KG1 (cell line): Measurements from ENCODE around the gene DEXI.
"Not testable (repeated sequence)": the region's sequence is repeated elsewhere in the genome, so short reads cannot be mapped to it uniquely, and the experiment has no call there.

Source experiments
- DNase-seq: peaks from one replicate; lab custom pipeline; 2025; lab: John Stamatoyannopoulos, UW

Gene DEXI

DNA sequence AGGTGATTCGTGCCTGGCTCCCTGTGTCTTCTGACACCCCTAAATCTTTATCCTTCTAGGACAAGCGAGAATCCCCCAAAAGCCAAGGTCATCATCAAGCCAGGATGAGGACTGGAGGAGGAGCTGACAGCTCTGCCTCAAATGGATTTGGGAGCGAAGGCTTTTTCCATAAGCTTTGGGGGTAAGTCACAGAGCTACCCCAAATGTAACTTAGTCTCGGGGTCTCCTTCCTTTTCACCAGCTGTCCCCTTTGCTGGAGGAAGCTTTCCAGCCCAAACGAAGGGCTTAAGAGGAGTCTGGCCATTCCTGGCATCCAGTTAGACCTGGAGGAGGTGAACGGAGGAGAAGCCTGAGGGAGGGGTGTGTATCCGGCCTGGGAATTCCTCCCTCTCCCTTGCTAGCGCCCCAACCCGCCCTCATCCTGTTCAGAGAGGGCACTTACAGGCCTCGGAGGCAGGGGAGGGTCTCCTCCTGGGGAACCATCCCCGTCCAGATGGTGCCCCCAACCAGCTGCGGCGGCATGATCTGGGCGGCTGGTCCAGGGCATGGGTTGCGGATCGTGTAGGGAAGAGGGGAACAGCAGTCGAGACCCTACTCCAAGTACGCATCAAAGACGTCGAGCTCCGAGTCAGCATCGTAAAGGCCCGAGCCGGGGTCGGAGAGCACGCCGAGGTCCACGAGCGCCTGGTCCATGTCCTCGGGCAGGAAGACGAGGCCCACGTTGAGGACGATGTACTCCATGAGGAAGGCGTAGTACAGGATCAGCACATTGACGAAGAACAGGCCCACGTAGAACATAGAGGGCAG, 938 bp downstream of the DEXI start:
- DNase-seq: no peak

DNA sequence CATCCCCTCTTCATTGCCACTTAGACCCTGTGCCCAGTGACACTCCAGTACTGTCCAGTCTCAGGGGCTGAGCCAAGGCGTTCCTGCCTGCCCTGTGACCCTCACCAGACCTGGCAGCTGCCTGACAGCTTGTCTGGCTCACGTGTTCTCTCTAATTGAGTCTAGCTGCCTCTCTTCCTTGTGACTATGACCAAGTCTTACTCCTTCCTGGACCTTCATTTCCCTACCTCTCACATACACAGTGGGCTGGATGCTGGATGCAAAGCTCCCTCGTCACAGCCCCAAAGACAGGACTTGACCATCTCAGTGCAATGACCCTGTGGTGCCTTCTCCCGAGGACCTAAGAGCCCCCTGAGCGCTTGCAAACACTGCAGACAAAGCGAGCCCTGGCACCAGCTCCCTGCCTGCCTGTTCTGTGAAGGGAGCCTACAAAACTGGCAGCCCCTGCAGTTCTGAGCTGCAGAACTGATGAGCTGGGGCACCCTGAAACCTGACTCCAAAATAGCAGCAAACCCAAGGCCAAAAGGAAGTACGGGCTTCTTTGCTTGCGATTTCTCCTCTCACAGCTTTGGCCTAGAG, 1.7 kb downstream of the DEXI start:
- no peak for DNase-seq

DNA sequence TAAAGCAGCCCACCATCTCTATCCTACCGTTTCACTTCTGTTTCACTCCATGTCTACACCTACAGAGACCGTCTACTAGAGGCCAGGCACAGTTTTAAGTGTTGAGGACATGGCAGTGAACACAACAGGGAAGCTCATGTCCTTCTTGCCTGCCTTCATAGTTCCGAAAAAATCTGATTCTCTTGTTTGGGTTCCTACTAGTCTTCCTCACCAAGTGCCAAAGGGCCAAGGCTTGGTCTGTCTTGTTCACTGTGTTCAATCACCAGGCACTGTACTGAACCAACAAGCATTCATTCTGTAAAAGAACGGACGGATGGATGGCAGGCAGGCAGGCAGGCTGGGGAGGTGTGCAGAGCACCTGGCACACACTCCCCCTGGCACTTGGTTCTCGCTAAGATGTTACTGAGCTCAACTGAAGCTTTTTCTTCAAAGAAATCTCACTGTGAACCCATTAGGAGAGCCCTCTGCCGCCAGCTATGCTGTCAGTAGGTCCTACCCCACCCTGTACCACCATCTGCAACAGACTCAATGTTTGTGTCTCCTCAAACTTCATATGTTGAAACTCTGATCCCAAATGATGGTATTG, 2.5 kb downstream of the DEXI start:
- no peak for DNase-seq

DNA sequence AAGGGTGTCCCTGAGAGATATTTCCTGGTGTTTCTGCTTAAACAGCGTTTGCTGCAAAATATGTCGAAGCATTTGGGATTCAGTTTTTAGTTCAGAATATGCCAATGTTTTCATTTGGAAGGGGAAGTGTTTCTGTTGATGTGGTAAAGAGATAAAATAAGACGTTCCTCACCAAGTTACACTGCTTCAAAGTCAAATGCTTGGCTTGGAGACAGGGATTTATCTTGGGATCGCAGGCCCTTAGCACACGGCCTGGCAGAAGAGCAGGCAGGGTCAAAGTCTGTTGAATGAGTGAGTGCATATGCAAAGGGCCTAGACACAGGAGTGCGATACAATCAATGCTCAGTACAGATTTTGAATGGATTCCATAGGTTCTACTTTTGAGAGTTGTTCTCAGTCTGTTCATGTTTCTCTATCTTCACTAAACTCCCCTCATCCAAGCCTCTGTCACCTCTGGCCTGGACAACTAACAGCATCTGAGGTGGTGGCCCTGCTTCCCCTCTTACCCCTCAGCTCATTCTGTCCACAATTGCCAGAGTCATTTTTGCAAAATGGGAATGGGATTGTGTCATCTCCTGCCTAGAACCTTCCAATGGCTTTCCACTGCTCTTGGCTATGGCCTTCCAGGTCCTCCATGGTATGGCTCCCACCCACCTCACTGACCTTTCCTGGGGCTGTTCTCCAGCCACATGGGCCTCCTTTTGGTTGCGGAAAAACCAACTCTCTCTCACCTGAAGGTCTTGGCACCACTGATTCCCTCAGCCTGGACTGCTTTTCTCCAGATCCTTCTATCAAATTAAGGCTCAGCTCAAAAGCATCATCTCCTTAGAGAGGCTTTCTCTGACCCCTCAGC, 3.2 kb downstream of the DEXI start:
- no peak for DNase-seq

DNA sequence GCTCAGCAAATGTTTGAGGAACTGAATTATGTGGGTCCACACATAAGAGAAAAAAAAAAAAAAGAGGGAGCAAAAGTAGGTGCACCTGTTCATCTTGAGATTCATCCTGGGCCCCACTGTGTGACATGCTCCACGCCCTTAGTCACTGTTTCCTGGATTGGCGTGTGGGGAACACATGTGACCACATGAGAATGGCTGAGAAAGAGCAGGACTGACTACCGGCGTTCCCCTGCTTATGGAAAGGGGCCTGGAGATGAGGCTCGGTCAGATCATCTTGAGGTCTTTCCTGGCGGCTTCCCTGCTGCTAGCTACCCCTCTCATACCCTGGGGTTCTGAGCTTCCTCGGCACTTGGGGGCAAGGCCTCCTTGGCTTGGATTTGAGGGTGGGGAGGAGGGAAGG, 3.9 kb downstream of the DEXI start:
- no peak for DNase-seq

DNA sequence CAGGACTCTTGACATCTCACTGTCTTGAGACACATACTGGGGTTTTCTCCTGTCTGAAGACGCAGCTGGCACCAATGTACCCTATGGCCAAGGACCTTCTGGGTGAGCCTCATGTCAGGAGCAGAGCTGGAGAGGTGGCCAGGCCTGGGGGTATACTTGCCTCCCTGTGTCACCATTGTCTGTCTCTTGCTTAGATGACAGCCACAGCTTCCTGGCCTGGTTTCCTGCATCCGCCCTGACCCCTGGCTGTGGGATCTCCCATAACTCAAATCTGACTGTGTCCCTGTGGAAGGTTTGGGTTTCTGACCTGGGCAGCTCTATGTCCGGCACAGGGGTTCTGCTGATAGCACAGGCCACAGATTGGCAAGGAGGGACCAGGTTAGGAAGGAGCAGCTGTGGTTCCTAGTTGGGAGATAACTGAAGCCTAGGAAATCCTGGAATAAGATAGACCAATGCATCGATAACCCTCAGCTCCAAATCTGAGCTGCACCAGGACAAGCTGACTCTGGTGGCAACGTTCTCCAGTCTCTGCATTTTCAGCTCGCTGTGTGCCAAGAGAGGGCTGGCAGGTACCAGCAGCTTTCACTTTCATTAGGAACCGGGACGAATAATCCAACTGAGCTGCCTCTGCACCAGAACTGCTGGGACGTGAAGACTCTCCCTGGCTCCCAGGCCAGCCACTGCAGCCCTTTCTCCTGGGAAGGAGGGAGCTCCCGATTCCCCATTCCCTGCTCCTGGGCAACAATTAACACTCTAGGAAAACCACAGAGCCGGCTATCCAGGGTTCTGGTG, 5.0 kb downstream of the DEXI start:
- no peak for DNase-seq

DNA sequence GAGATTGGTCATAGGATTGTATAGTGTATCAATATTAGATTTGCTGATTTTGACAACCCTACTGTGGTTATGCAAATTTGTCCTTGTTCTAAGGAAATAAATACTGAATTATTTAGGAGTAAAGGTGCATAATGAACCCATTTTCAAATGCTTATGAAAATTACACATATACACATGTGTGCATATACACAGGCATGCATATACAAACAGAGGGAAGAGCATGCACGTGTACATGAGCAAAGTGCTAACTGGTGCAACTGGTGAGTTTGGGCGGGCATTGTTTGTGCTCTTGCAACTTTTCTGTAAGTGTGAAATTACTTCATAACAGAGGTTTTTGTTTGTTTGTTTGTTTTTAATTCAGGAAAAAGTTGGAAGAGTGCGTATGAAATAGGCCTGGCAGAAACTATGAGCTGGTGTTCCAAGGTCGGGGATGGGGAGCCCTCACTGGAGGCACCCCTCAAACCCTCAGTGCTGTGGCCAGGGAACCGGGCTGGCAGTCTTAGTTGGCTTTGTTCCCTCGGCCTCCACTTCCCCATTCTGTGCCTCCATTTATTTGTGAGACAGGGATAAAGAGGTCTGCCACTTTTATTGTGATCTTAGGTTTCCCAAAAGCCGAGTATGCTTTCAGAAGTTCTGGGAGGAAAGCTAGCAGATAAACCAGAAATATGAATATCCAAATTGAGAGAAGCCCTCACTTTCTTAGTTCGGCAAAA, 5.8 kb downstream of the DEXI start:
- no peak for DNase-seq

DNA sequence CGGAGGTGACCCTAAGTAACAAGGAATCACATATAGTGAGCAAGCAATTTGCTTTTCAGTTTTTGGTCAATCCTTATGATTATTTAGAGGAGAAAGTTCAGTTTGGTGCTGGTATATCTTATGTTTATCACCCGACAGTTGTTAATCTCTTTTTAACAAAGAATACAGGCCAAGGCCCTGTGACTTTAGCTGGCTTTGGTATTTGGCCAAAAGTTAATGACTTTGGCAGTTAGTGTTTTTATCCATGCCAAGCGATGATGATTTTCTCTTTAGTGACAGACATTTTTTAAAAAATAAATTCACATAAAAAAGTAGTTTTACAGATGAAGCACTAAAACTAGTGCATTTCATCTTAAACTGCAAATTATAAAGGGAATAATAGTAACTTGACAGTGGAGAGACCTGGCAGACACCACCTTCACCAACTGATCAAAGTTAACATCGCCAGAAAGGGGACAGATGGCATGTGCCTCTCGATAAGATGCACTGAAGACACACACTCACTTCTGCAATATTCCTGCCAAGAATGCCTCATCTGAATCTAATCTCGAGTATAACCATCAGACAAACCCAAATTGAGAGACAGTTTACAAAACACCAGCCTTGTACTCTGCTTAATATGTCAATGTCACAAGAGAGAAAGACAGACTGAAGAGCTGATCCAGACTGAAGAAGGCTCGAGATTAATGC, 6.9 kb downstream of the DEXI start:
- DNase-seq: no peak

DNA sequence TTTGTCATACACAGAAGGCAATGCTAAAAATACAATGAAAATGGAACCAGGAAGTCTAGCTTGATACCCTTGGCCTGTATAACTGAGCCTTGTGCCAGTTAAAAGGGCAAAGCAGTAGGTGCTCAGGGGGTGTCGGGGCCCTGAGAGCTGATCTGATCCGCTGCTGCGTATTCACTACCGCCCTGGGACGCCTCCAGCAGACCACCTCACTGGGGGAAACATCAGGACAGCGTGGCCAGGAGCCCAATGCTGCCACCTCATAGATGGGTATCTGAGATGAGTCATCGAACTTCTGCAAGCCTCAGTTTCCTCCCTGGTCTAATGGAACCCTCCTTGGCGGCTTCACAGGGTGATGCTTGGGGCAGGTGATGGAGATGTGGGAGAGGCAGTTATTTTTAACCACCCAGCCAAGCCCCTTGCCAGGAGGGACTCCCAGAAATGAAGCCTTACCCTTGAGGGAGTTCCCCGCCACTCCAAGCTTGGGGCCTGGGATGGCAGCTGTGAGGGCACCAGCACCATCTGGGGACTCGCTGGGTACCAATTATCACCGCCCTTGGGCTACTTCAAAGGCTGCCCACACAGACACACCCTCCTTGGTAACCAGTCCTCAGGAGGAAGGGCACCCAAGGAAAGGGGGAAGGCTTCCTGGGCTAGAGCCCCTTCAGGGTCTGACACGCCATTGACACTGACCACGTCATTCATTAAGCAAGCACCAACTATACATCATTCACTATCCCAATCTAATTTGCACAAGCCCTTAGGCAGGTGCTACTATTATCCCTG, 7.8 kb downstream of the DEXI start:
- DNase-seq: no peak

DNA sequence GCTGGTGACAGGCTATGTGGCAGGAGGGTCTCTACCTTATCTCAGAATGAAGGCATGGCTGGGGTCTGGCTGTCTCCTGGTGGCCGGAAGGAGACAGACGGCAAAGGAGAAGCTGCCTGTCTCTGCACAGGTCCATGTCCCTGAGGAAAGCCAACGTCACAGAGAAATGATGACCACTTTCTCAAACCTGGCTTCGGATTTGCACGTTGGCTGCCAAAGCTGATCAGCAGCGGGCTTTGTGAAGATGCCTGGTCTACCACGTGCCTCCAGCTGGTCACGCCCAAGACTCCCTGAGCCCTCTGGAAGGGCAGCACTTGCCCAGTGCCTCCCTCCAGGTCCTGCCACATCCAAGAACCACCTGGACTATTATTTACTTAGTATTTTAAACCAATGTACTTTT, 8.4 kb downstream of the DEXI start:
- no peak for DNase-seq

DNA sequence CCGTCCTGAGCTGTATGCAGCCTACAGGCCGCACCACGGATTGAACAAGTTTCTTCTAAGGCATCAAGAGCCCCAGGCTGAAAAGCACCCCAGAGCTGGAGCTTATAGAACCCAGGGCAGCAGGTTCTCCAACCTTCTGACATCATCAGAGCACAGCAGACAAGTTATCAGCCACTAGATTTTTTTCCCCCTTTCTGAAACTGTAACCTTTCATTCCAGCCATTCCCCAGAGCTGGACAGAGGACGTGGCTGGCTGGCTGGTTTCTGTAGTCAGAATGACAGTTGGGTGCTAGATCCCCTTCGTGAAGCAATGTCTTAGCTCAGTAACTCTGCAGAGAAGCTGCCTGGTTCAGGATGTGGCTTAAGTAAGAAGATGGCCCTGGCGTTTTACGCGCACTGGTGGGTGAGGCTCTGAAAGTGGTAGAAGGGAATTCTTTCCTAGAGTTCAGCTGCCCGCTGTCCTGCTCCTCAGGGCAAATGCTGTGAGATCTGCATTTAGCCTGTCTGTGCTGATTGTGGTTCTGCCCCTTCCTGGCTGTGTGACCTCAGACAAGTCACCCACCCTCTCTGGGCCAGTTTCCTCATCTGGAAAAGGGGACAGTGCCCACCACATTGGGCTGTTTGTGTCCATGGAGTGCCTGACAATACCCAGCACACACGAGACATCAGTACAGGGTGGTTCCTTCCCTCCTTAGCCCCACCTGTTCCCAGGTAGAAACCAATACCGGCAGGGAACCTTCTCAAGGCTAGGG, 9.1 kb downstream of the DEXI start:
- no peak for DNase-seq

DNA sequence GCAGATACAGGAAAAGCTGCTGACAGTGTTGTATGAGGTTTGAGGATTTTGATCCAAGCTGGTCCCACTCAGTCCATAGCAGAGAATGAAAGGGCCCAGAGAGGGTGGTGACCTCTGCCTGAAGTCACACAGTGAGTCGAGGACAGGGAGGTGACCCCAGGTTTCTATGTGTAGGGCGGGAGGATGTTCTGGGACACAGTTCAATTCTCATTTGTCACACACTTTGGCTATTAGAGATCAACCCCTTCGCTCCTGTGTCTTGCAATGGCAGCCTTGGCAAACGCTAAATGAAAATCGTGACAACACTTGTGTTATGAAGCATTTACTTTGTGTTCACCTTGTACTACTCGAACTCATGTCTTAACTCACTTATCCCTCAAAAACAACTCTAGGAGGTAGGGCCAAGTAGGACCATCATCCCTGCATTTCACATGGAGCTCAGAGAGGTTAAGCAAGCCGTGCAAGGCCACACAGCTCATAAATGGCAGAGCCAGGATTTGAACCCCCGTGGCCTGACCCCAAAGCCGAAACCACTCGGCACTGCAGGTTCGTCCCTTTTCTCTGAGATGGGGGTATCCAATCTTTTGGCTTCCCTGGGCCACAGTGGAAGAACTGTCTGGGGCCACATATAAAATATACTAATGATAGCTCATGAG, 10.2 kb downstream of the DEXI start:
- DNase-seq: no peak

DNA sequence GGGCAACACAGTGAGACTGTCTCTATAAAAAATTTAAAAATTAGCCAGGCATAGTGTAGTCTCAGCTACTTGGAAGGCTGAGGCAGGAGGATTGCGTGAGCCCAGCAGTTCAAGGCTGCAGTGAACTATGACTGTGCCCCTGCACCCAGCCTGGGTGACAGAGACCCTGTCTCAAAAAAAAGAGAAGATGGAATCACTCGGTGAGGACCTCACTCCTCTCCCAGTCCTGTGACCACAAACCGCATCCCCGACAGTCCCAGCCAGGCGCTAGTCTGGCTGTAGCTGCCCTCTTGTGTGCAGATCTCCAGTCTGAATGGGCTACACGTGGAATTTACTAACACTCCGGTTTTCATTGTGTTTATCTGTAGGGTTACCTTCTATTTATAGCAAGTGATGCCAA, 11.1 kb downstream of the DEXI start:
- no peak for DNase-seq

DNA sequence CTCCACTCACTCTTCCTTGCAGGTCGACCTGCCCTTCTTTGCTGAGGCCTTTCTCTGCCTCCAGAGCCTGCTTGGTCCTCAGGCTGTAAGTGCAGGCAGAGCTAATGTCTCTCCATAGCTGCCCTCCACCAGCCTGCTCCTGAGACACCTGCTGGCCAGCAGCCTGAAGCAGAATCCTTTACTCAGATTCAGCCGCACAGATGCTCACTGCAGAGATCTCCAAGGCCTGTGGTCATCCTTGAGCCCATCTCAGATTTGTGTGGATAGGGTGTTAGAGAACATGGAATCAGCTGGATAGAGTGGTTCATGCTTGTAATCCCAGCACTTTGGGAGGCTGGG, 11.5 kb downstream of the DEXI start:
- DNase-seq: no peak

DNA sequence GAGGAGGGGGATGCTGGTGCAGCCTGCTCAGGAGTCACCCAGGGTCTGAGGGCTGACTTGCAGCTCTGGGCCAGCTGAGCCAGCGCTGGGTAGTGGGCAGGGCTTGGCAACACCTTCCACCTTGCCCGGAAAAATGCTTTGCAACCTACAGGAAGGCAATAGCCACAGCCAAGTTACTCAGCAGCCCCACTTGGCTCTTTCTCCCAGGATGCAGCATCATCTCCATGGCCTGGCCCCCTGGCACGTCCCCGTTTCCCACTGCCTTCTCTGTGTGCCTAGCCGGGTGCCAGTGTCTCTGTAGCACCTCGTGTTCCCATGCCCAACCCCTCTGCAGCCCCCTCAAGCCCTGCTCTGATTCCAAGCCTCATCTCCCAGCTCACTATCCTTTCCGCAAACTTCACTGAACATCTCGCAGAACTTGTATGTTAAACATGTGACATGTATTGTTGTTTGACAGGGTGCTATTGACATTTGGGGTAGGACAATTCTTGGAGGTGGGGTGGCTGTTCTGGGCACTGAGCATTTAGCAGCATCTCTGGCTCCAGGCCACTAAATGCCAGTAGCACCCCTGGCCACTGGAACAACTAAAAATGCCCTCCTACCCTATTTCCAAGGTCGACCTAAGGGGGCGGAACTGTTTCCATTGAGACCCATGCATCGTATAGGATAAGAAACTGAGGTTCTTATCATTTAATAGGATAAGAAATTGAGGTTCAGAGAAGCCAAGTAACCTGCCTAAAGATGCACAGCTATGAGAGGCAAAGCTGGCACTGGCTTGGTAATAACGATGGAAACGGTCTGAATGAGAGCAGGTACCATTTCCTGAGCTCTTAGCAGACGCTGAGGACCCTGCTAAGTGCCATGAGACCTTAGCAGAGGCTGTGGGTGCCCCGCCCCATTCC, 12.2 kb downstream of the DEXI start:
- DNase-seq: no peak

DNA sequence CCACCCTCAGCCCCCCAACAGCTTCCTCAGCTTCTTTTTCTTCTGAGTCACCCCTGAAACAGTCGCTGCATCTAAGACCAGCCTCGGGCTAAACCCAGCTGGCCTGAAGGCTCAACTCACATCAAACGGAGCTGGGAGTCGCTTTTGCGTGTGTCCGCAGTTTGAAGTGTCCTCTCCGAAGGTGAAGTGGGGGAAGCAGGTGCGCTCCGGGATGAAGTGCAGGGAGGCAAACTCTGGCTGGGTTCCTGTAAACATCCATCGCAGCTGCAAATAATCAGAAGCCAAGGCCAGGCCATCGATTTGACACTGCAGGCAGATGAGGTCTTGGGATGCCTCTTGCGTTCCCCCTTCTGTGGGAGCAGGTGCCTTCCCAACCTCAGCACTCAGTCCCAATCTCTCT, 13.2 kb downstream of the DEXI start:
- DNase-seq: not testable (repeated sequence)

DNA sequence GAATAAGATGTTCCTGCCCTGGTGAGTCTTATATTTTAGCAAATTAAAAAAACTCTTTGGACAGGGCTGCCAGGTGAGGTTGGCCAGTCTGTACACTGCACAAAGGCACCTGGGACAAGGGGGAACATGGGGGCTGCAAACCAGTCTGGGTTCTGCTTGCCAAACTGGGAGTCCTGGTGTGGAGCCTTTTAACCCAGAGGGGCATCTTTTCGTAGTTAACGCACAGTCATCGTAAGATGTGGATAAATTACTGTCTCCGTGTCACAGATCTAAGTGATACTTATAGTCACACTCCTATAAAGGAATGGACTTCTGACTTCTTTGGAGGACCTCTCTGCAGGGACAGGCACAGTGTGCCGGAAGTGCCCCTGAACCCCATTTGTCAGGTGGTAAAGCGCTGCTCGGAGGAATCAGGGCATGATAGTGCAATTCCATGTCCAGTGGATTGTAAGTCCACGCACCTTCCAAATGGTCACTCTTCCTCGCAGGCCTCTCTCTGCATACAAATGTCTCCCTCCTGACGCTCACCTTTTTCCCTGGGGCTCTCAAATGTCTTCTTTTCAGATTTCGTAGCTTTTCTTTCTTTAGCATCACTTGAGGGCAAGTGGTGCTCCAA, 14.7 kb downstream of the DEXI start:
- DNase-seq: no peak
